ENCODE results near the gene ZMYM5. TPM values are rescaled to one million over a fixed set of nuclear protein-coding genes. Genes with fewer than 3 reads are reported as not detected.

ZMYM5 gene
- total and polyA plus RNA-seq, 2 of the 8 experiments (the other 6 are each of a cell fraction or from before 2014, with no cell fraction given): 4.9 to 7.9 TPM

DNA sequence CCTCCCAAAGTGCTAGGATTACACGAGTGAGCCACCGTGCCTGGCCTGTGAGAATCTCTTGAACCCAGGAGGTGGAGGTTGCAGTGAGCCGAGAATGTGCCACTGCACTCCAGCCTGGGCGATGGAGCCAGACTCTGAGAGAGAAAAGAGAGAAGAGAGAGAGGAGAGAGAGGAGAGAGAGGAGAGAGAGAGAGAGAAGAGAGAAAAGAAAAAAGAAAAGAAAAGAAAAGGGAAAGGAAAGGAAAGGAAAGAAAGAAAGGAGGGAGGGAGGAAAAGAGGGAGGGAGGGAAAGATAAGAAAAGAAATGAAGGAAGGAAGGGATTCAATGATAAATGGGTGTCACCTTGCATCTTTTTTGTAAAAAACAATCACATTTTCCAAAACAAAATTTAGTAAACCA, 57.7 kb downstream of the ZMYM5 start (continued):
- TF ChIP-seq, protein P1, sequence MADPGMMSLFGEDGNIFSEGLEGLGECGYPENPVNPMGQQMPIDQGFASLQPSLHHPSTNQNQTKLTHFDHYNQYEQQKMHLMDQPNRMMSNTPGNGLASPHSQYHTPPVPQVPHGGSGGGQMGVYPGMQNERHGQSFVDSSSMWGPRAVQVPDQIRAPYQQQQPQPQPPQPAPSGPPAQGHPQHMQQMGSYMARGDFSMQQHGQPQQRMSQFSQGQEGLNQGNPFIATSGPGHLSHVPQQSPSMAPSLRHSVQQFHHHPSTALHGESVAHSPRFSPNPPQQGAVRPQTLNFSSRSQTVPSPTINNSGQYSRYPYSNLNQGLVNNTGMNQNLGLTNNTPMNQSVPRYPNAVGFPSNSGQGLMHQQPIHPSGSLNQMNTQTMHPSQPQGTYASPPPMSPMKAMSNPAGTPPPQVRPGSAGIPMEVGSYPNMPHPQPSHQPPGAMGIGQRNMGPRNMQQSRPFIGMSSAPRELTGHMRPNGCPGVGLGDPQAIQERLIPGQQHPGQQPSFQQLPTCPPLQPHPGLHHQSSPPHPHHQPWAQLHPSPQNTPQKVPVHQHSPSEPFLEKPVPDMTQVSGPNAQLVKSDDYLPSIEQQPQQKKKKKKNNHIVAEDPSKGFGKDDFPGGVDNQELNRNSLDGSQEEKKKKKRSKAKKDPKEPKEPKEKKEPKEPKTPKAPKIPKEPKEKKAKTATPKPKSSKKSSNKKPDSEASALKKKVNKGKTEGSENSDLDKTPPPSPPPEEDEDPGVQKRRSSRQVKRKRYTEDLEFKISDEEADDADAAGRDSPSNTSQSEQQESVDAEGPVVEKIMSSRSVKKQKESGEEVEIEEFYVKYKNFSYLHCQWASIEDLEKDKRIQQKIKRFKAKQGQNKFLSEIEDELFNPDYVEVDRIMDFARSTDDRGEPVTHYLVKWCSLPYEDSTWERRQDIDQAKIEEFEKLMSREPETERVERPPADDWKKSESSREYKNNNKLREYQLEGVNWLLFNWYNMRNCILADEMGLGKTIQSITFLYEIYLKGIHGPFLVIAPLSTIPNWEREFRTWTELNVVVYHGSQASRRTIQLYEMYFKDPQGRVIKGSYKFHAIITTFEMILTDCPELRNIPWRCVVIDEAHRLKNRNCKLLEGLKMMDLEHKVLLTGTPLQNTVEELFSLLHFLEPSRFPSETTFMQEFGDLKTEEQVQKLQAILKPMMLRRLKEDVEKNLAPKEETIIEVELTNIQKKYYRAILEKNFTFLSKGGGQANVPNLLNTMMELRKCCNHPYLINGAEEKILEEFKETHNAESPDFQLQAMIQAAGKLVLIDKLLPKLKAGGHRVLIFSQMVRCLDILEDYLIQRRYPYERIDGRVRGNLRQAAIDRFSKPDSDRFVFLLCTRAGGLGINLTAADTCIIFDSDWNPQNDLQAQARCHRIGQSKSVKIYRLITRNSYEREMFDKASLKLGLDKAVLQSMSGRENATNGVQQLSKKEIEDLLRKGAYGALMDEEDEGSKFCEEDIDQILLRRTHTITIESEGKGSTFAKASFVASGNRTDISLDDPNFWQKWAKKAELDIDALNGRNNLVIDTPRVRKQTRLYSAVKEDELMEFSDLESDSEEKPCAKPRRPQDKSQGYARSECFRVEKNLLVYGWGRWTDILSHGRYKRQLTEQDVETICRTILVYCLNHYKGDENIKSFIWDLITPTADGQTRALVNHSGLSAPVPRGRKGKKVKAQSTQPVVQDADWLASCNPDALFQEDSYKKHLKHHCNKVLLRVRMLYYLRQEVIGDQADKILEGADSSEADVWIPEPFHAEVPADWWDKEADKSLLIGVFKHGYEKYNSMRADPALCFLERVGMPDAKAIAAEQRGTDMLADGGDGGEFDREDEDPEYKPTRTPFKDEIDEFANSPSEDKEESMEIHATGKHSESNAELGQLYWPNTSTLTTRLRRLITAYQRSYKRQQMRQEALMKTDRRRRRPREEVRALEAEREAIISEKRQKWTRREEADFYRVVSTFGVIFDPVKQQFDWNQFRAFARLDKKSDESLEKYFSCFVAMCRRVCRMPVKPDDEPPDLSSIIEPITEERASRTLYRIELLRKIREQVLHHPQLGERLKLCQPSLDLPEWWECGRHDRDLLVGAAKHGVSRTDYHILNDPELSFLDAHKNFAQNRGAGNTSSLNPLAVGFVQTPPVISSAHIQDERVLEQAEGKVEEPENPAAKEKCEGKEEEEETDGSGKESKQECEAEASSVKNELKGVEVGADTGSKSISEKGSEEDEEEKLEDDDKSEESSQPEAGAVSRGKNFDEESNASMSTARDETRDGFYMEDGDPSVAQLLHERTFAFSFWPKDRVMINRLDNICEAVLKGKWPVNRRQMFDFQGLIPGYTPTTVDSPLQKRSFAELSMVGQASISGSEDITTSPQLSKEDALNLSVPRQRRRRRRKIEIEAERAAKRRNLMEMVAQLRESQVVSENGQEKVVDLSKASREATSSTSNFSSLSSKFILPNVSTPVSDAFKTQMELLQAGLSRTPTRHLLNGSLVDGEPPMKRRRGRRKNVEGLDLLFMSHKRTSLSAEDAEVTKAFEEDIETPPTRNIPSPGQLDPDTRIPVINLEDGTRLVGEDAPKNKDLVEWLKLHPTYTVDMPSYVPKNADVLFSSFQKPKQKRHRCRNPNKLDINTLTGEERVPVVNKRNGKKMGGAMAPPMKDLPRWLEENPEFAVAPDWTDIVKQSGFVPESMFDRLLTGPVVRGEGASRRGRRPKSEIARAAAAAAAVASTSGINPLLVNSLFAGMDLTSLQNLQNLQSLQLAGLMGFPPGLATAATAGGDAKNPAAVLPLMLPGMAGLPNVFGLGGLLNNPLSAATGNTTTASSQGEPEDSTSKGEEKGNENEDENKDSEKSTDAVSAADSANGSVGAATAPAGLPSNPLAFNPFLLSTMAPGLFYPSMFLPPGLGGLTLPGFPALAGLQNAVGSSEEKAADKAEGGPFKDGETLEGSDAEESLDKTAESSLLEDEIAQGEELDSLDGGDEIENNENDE (IDR thresholded peaks at IDR 0.05; ENCODE audit: insufficient replicate concordance, low read length): no peak
- TF ChIP-seq YY1 (IDR thresholded peaks at IDR 0.05; ENCODE audit: low read depth, low read length) (no peak), TAF1 (IDR thresholded peaks at IDR 0.05; ENCODE audit: low read depth, low read length) (no peak), SP1 (IDR thresholded peaks at IDR 0.05; ENCODE audit: low read depth, low read length) (no peak), CEBPB (IDR thresholded peaks at IDR 0.05; ENCODE audit: low read depth, low read length) (no peak), ZNF274 (IDR thresholded peaks at IDR 0.05; ENCODE audit: borderline replicate concordance, extremely low read depth, low read length) (no peak), SAP30 (IDR thresholded peaks at IDR 0.05; ENCODE audit: insufficient read depth, insufficient replicate concordance, low read length) (no peak), SIX5 (IDR thresholded peaks at IDR 0.05; ENCODE audit: low read depth, low read length) (no peak), RNF2 (IDR thresholded peaks at IDR 0.05; ENCODE audit: borderline replicate concordance, low read depth, low read length, missing control alignments, poor library complexity, severe bottlenecking) (no peak)
- TF ChIP-seq, protein P2, sequence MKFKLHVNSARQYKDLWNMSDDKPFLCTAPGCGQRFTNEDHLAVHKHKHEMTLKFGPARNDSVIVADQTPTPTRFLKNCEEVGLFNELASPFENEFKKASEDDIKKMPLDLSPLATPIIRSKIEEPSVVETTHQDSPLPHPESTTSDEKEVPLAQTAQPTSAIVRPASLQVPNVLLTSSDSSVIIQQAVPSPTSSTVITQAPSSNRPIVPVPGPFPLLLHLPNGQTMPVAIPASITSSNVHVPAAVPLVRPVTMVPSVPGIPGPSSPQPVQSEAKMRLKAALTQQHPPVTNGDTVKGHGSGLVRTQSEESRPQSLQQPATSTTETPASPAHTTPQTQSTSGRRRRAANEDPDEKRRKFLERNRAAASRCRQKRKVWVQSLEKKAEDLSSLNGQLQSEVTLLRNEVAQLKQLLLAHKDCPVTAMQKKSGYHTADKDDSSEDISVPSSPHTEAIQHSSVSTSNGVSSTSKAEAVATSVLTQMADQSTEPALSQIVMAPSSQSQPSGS (IDR thresholded peaks at IDR 0.05; ENCODE audit: low read length): no peak

All from H1 (cell line).